ENCODE data around the gene NPIPB5.
"Not testable (repeated sequence)": the region's sequence is repeated elsewhere in the genome, so short reads cannot be mapped to it uniquely, and the experiment has no call there.

Gene NPIPB5

GRCh38 chr16:22510591-22510990 lies at the start of gene NPIPB5:
NPIPB5 (plus strand) TSS chr16:22510891; CDS start chr16:22513802, 2,911 bp downstream.
- not testable (repeated sequence) for H3K27me3 ChIP-seq (ENCODE audit: control insufficient read depth, insufficient read depth, low read length); H3K36me3 ChIP-seq (ENCODE audit: control insufficient read depth, insufficient read depth, low read length); H3K9me3 ChIP-seq (ENCODE audit: control insufficient read depth, insufficient read depth, low read length); H3K27ac ChIP-seq (ENCODE audit: low read depth, low read length); H3K4me3 ChIP-seq (ENCODE audit: low read depth, low read length); H3K4me1 ChIP-seq (ENCODE audit: control insufficient read depth, insufficient read depth, low read length); H3K9ac ChIP-seq (ENCODE audit: low read depth, low read length)

- H3K4me1 ChIP-seq (ENCODE audit: control insufficient read depth, insufficient read depth, low read length); H3K27me3 ChIP-seq (ENCODE audit: control insufficient read depth, insufficient read depth, low read length); H3K9me3 ChIP-seq (ENCODE audit: control insufficient read depth, insufficient read depth, low read length); H3K9ac ChIP-seq (ENCODE audit: low read depth, low read length); H3K4me3 ChIP-seq (ENCODE audit: low read depth, low read length); H3K27ac ChIP-seq (ENCODE audit: low read depth, low read length); H3K36me3 ChIP-seq (ENCODE audit: control insufficient read depth, insufficient read depth, low read length): not testable (repeated sequence)
These were observed 41.8 kb upstream of the NPIPB5 start for GRCh38 chr16:22468846-22469245.

GRCh38 chr16:22537996-22538395 lies 27.3 kb downstream of the NPIPB5 start:
- not testable (repeated sequence) for H3K9me3 ChIP-seq (ENCODE audit: control insufficient read depth, insufficient read depth, low read length)

GRCh38 chr16:22544809-22545208 lies 34.1 kb downstream of the NPIPB5 start:
- not testable (repeated sequence) for H3K36me3 ChIP-seq (ENCODE audit: control insufficient read depth, insufficient read depth, low read length); H3K9ac ChIP-seq (ENCODE audit: low read depth, low read length); H3K4me3 ChIP-seq (ENCODE audit: low read depth, low read length); H3K27ac ChIP-seq (ENCODE audit: low read depth, low read length); H3K27me3 ChIP-seq (ENCODE audit: control insufficient read depth, insufficient read depth, low read length); H3K9me3 ChIP-seq (ENCODE audit: control insufficient read depth, insufficient read depth, low read length); H3K4me1 ChIP-seq (ENCODE audit: control insufficient read depth, insufficient read depth, low read length)

More at GRCh38 chr16:22537996-22538395, 27.3 kb downstream of the NPIPB5 start:
- not testable (repeated sequence) for H3K4me1 ChIP-seq (ENCODE audit: control insufficient read depth, insufficient read depth, low read length); H3K9ac ChIP-seq (ENCODE audit: low read depth, low read length); H3K27ac ChIP-seq (ENCODE audit: low read depth, low read length); H3K36me3 ChIP-seq (ENCODE audit: control insufficient read depth, insufficient read depth, low read length); H3K4me3 ChIP-seq (ENCODE audit: low read depth, low read length); H3K27me3 ChIP-seq (ENCODE audit: control insufficient read depth, insufficient read depth, low read length)

- H3K9ac ChIP-seq (ENCODE audit: low read depth, low read length); H3K27ac ChIP-seq (ENCODE audit: low read depth, low read length); H3K36me3 ChIP-seq (ENCODE audit: control insufficient read depth, insufficient read depth, low read length); H3K9me3 ChIP-seq (ENCODE audit: control insufficient read depth, insufficient read depth, low read length); H3K27me3 ChIP-seq (ENCODE audit: control insufficient read depth, insufficient read depth, low read length); H3K4me3 ChIP-seq (ENCODE audit: low read depth, low read length); H3K4me1 ChIP-seq (ENCODE audit: control insufficient read depth, insufficient read depth, low read length): not testable (repeated sequence)
These were observed 35.9 kb downstream of the NPIPB5 start for GRCh38 chr16:22546630-22547029.

GRCh38 chr16:22547170-22547765 lies 36.6 kb downstream of the NPIPB5 start:
- not testable (repeated sequence) for H3K4me1 ChIP-seq (ENCODE audit: control insufficient read depth, insufficient read depth, low read length); H3K4me3 ChIP-seq (ENCODE audit: low read depth, low read length); H3K27ac ChIP-seq (ENCODE audit: low read depth, low read length); H3K27me3 ChIP-seq (ENCODE audit: control insufficient read depth, insufficient read depth, low read length); H3K9ac ChIP-seq (ENCODE audit: low read depth, low read length); H3K36me3 ChIP-seq (ENCODE audit: control insufficient read depth, insufficient read depth, low read length); H3K9me3 ChIP-seq (ENCODE audit: control insufficient read depth, insufficient read depth, low read length)

GRCh38 chr16:22549853-22550252 lies 39.2 kb downstream of the NPIPB5 start:
- not testable (repeated sequence) for H3K27ac ChIP-seq (ENCODE audit: low read depth, low read length); H3K4me3 ChIP-seq (ENCODE audit: low read depth, low read length); H3K4me1 ChIP-seq (ENCODE audit: control insufficient read depth, insufficient read depth, low read length); H3K9ac ChIP-seq (ENCODE audit: low read depth, low read length); H3K36me3 ChIP-seq (ENCODE audit: control insufficient read depth, insufficient read depth, low read length); H3K27me3 ChIP-seq (ENCODE audit: control insufficient read depth, insufficient read depth, low read length); H3K9me3 ChIP-seq (ENCODE audit: control insufficient read depth, insufficient read depth, low read length)

GRCh38 chr16:22551143-22551542 lies 40.5 kb downstream of the NPIPB5 start:
- H3K9ac ChIP-seq (ENCODE audit: low read depth, low read length); H3K4me1 ChIP-seq (ENCODE audit: control insufficient read depth, insufficient read depth, low read length); H3K4me3 ChIP-seq (ENCODE audit: low read depth, low read length); H3K36me3 ChIP-seq (ENCODE audit: control insufficient read depth, insufficient read depth, low read length); H3K27ac ChIP-seq (ENCODE audit: low read depth, low read length); H3K9me3 ChIP-seq (ENCODE audit: control insufficient read depth, insufficient read depth, low read length); H3K27me3 ChIP-seq (ENCODE audit: control insufficient read depth, insufficient read depth, low read length): not testable (repeated sequence)

GRCh38 chr16:22551651-22552050 lies 41.0 kb downstream of the NPIPB5 start:
- H3K9ac ChIP-seq (ENCODE audit: low read depth, low read length); H3K9me3 ChIP-seq (ENCODE audit: control insufficient read depth, insufficient read depth, low read length); H3K4me3 ChIP-seq (ENCODE audit: low read depth, low read length); H3K4me1 ChIP-seq (ENCODE audit: control insufficient read depth, insufficient read depth, low read length); H3K27me3 ChIP-seq (ENCODE audit: control insufficient read depth, insufficient read depth, low read length); H3K27ac ChIP-seq (ENCODE audit: low read depth, low read length); H3K36me3 ChIP-seq (ENCODE audit: control insufficient read depth, insufficient read depth, low read length): not testable (repeated sequence)

- not testable (repeated sequence) for H3K4me3 ChIP-seq (ENCODE audit: low read depth, low read length); H3K27me3 ChIP-seq (ENCODE audit: control insufficient read depth, insufficient read depth, low read length)
These were observed 46.1 kb downstream of the NPIPB5 start for GRCh38 chr16:22556759-22557158.

More at GRCh38 chr16:22556759-22557158, 46.1 kb downstream of the NPIPB5 start:
- H3K9me3 ChIP-seq (ENCODE audit: control insufficient read depth, insufficient read depth, low read length); H3K27ac ChIP-seq (ENCODE audit: low read depth, low read length); H3K4me1 ChIP-seq (ENCODE audit: control insufficient read depth, insufficient read depth, low read length); H3K36me3 ChIP-seq (ENCODE audit: control insufficient read depth, insufficient read depth, low read length); H3K9ac ChIP-seq (ENCODE audit: low read depth, low read length): not testable (repeated sequence)
